K562 (cell line): ENCODE results near the gene UBALD2. TPM values are rescaled to one million over a fixed set of nuclear protein-coding genes. Genes with fewer than 3 reads are reported as not detected.

Source experiments
- ARID1B ChIP-seq: fragments of 450-650 bp; IDR thresholded peaks from 2 replicates; pipeline ENCODE4 v1.6.1; 2016; ENCODE audit warnings: antibody characterized with exemption, mild to moderate bottlenecking, inconsistent platforms
- ARNT ChIP-seq, 2 experiments: fragments of 450-650 bp; IDR thresholded peaks; 2 replicates each; pipeline ENCODE4 v1.6.1; 2016; ENCODE audit warnings: mild to moderate bottlenecking in 1 of 2
- CAMTA2 ChIP-seq: fragments of 250-450 bp; sonication (Bioruptor Pico); conservative IDR thresholded peaks from 2 replicates; pipeline ENCODE4 v1.5.1; 2022
- CBFA2T3 ChIP-seq: fragments of 450-650 bp; IDR thresholded peaks from 2 replicates; pipeline ENCODE4 v1.6.1; 2017
- CBX3 ChIP-seq, 2 experiments: IDR thresholded peaks; 1 replicate in 1 of 2; 2 replicates in 1 of 2; pipeline ENCODE4 v1.6.1; 2012; ENCODE audit warnings: inconsistent platforms in 2 of 2, low read length in 2 of 2, borderline replicate concordance in 1 of 2, control low read depth in 1 of 2
- CC2D1A ChIP-seq: fragments of 450-650 bp; IDR thresholded peaks from 2 replicates; pipeline ENCODE4 v1.6.1; 2017; ENCODE audit warnings: mild to moderate bottlenecking
- CEBPB ChIP-seq: fragments of 450-650 bp; IDR thresholded peaks from 2 replicates; pipeline ENCODE4 v1.6.1; 2016; ENCODE audit warnings: missing genetic modification characterization, missing compliant biosample characterization
- FOXA3 ChIP-seq, 2 experiments: fragments of 450-650 bp in 1 of 2; sonication (generic) in 1 of 2; formaldehyde crosslinking; IDR thresholded peaks in 1 of 2; conservative IDR thresholded peaks in 1 of 2; 2 replicates each; pipeline versions ENCODE4 v1.4.0 to v1.8.0; 2020 to 2022; ENCODE audit warnings: mild to moderate bottlenecking in 2 of 2, missing genetic modification reagents in 1 of 2
- MLLT1 ChIP-seq, 2 experiments: fragments of 450-650 bp; IDR thresholded peaks; 2 replicates each; pipeline ENCODE4 v1.6.1; 2016
- MTA1 ChIP-seq: fragments of 450-650 bp; IDR thresholded peaks from 2 replicates; pipeline ENCODE4 v1.6.1; 2017; ENCODE audit warnings: borderline replicate concordance
- NR2C1 ChIP-seq, 2 experiments: fragments of 450-650 bp; IDR thresholded peaks; 2 replicates each; pipeline ENCODE4 v1.6.1; 2017; ENCODE audit warnings: mild to moderate bottlenecking in 2 of 2, antibody characterized with exemption in 1 of 2, inconsistent platforms in 1 of 2, missing compliant biosample characterization in 1 of 2, missing genetic modification characterization in 1 of 2
- POLR2H ChIP-seq: IDR thresholded peaks from 2 replicates; pipeline ENCODE4 v1.6.1; 2016; ENCODE audit warnings: missing genetic modification characterization, low read depth, mild to moderate bottlenecking, control low read depth, missing compliant biosample characterization, moderate library complexity
- POU5F1 ChIP-seq: fragments of 150-350 bp; IDR thresholded peaks from 2 replicates; pipeline ENCODE4 v1.6.1; 2014; ENCODE audit warnings: borderline replicate concordance, low read length, low read depth, mild to moderate bottlenecking; ENCODE audit not compliant: partially characterized antibody
- RBM15 ChIP-seq: fragments of 200-400 bp; formaldehyde crosslinking; IDR thresholded peaks from 2 replicates; pipeline ENCODE4 v1.6.1; 2018; ENCODE audit warnings: mild to moderate bottlenecking, low read length, moderate library complexity; ENCODE audit not compliant: insufficient read depth
- SREBF2 ChIP-seq: sonication (generic); formaldehyde crosslinking; IDR thresholded peaks from 2 replicates; pipeline ENCODE4 v1.4.0; 2020; ENCODE audit warnings: mild to moderate bottlenecking, missing genetic modification reagents
- TAL1 ChIP-seq: fragments of 450-650 bp; IDR thresholded peaks from 2 replicates; pipeline ENCODE4 v1.6.1; 2016; ENCODE audit warnings: mild to moderate bottlenecking
- TBP ChIP-seq: optimal IDR thresholded peaks from 2 replicates; pipeline ENCODE3; 2011; ENCODE audit warnings: low read depth, low read length, improper control_type of control experiment
- TCF7 ChIP-seq: sonication (generic); IDR thresholded peaks from 2 replicates; pipeline ENCODE4 v1.6.1; 2016; ENCODE audit warnings: antibody characterized with exemption, borderline replicate concordance
- THRAP3 ChIP-seq: fragments of 450-650 bp; IDR thresholded peaks from 2 replicates; pipeline ENCODE4 v1.6.1; 2016; ENCODE audit warnings: mild to moderate bottlenecking, inconsistent platforms, borderline replicate concordance
- USF2 ChIP-seq: sonication (generic); formaldehyde crosslinking; IDR thresholded peaks from 2 replicates; pipeline ENCODE4 v1.5.0; 2020; ENCODE audit warnings: missing genetic modification reagents
- YBX1 ChIP-seq: fragments of 450-650 bp; IDR thresholded peaks from 2 replicates; pipeline ENCODE4 v1.7.1; 2016; ENCODE audit warnings: mild to moderate bottlenecking
- ZNF184 ChIP-seq: sonication (generic); formaldehyde crosslinking; IDR thresholded peaks from 2 replicates; pipeline ENCODE4 v1.5.0; 2020; ENCODE audit warnings: missing genetic modification reagents
- ZNF282 ChIP-seq: sonication (generic); formaldehyde crosslinking; IDR thresholded peaks from 2 replicates; pipeline ENCODE4 v1.8.1; 2023; ENCODE audit warnings: missing genetic modification reagents
- ZNF830 ChIP-seq: fragments of 250-450 bp; sonication (Bioruptor Pico); IDR thresholded peaks from 2 replicates; pipeline ENCODE4 v1.5.0; 2021; ENCODE audit warnings: mild to moderate bottlenecking
- polyA plus RNA-seq, 8 experiments: library from polyadenylated mRNA; depleted of rRNA in 4 of 8; stranded (reverse) in 5 of 8; unstranded in 3 of 8; fragments of >200 nt; fragmentation: Nextera tagmentation in 2 of 8; fragmentation: Illumina TruSeq in 1 of 8; extraction: Ambion mirVana in 2 of 8; extraction: Trizol in 1 of 8; gene quantifications; 2 replicates each; pipeline versions ENCODE4 v1.2.1 to v1.2.3, GENCODE V29; 2011 to 2014; ENCODE audit warnings: inconsistent platforms in 1 of 8, missing spikeins in 1 of 8
- total RNA-seq, 7 experiments: library from RNA; depleted of rRNA in 6 of 7; stranded (reverse); fragments of >200 nt in 6 of 7; fragmentation: Illumina TruSeq in 2 of 7; extraction: Trizol in 2 of 7; gene quantifications; 2 replicates each; pipeline versions ENCODE4 v1.2.1 to v1.2.3, GENCODE V29; 2011 to 2021; ENCODE audit warnings: low replicate concordance in 1 of 7
- TF ChIP-seq, protein P1 (sequence below): fragments of 450-650 bp; formaldehyde crosslinking; IDR thresholded peaks from 2 replicates; pipeline ENCODE4 v1.4.0; 2022; ENCODE audit warnings: missing genetic modification characterization
- TF ChIP-seq, protein P2 (sequence below): sonication (generic); formaldehyde crosslinking; IDR thresholded peaks from 2 replicates; pipeline ENCODE4 v1.8.1; 2022; ENCODE audit warnings: missing genetic modification reagents

Gene UBALD2
- total and polyA plus RNA-seq, 9 of the 15 experiments (the other 6 are each of a cell fraction or from before 2014, with no cell fraction given) = 2.3 to 94.1 (median 25.3) TPM

DNA sequence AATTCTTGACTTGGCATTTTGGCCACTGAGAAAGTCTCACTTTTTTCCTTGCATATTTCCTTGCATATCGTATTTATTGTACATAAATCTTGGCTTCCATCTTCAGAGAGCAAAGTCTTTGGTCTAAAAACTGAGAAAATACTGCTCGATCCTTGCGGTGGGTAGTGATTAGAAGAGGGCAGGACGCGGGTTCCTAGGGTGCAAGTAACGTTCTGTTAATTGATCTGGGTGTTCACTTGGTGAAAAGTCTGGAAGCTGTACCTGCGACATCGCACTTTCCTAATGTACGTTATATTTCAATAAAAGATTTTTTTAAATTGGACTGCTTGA, 758 bp upstream of the UBALD2 start (continued):
- TF ChIP-seq USF2 (no peak), ZNF282 (CRISPR knock-in tag) (no peak), NR2C1 (IDR thresholded peaks at IDR 0.05) (no peak), NR2C1 (tag; IDR thresholded peaks at IDR 0.05) (no peak), CAMTA2 (CRISPR knock-in tag) (no peak), YBX1 (no peak), TAL1 (no peak), ZNF830 (CRISPR knock-in tag) (no peak), POU5F1 (no peak), MTA1 (0 out of 2 replicates have a peak, but pooled peaks have one; percentile 39), RBM15 (no peak), ARNT (IDR thresholded peaks at IDR 0.05) (0 out of 4 replicates have a peak, but pooled peaks have one; percentile 33 to 57), MLLT1 (IDR thresholded peaks at IDR 0.05) (peak in 1 of 2 experiments; percentile 81; a peak in 2 of 4 replicates), ZNF184 (CRISPR knock-in tag) (no peak), FOXA3 (CRISPR knock-in tag; conservative IDR thresholded peaks at IDR 0.05 in 1 of 2, IDR thresholded peaks at IDR 0.05 in 1 of 2) (0 out of 4 replicates have a peak, but pooled peaks of 1 of the 2 experiments have one; percentile 12), THRAP3 (peak; percentile 92; the same call in 1 of the 2 replicates), TBP (no peak), CBX3 (IDR thresholded peaks at IDR 0.05; ENCODE audit: borderline replicate concordance in 1 of 2, low read length in 2 of 2) (no peak), TCF7 (no peak), SREBF2 (no peak), ARID1B (0 out of 2 replicates have a peak, but pooled peaks have one; percentile 9), CC2D1A (no peak), CBFA2T3 (no peak), POLR2H (tag) (no peak), CEBPB (no peak)
- TF ChIP-seq, protein P1, sequence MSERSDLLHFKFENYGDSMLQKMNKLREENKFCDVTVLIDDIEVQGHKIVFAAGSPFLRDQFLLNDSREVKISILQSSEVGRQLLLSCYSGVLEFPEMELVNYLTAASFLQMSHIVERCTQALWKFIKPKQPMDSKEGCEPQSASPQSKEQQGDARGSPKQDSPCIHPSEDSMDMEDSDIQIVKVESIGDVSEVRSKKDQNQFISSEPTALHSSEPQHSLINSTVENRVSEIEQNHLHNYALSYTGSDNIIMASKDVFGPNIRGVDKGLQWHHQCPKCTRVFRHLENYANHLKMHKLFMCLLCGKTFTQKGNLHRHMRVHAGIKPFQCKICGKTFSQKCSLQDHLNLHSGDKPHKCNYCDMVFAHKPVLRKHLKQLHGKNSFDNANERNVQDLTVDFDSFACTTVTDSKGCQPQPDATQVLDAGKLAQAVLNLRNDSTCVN (CRISPR knock-in tag) = no peak
- TF ChIP-seq, protein P2, sequence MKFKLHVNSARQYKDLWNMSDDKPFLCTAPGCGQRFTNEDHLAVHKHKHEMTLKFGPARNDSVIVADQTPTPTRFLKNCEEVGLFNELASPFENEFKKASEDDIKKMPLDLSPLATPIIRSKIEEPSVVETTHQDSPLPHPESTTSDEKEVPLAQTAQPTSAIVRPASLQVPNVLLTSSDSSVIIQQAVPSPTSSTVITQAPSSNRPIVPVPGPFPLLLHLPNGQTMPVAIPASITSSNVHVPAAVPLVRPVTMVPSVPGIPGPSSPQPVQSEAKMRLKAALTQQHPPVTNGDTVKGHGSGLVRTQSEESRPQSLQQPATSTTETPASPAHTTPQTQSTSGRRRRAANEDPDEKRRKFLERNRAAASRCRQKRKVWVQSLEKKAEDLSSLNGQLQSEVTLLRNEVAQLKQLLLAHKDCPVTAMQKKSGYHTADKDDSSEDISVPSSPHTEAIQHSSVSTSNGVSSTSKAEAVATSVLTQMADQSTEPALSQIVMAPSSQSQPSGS (CRISPR knock-in tag) = no peak
